MV-4-11 (cell line): ENCODE measurements around the gene LRRC71.
A peak's percentile ranks its signal among the peaks of the same experiment; 100 is the strongest.

Source experiments
- DNase-seq: peaks from one replicate; lab custom pipeline; 2025; lab: John Stamatoyannopoulos, UW

The LRRC71 gene

GRCh38 chr1:156920233-156921052, at the start of gene LRRC71:
TSS of gene LRRC71 (plus strand) at chr1:156920632. CDS start at chr1:156920804, 172 bp downstream.
- DNase-seq, result peak; percentile 22

GRCh38 chr1:156873659-156874058, 46.8 kb upstream of the LRRC71 start:
- DNase-seq, result no peak

GRCh38 chr1:156874142-156874541, 46.3 kb upstream of the LRRC71 start:
- DNase-seq, result no peak

- no peak for DNase-seq
Observed at GRCh38 chr1:156874572-156875340, 45.7 kb upstream of the LRRC71 start.

- no peak for DNase-seq
Observed at GRCh38 chr1:156875341-156875615, 45.2 kb upstream of the LRRC71 start.

GRCh38 chr1:156876281-156876680, 44.2 kb upstream of the LRRC71 start:
- no peak for DNase-seq

GRCh38 chr1:156877433-156878170, 42.8 kb upstream of the LRRC71 start:
- no peak for DNase-seq

DNA sequence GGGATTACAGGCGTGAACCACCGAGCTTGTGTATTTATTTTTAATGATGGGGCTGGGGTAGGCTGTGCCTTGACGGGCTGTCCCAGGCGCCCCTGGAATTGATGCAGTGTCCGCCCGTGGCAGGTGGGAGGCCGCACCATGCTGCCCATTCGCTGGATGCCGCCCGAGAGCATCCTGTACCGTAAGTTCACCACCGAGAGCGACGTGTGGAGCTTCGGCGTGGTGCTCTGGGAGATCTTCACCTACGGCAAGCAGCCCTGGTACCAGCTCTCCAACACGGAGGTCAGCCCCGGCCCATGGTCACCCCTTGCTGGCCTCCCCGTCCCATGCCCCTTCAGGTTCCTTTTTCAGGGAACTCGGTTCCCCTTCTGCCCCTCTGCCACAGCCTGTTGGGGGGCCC, 40.6 kb upstream of the LRRC71 start:
- DNase-seq, result no peak

DNA sequence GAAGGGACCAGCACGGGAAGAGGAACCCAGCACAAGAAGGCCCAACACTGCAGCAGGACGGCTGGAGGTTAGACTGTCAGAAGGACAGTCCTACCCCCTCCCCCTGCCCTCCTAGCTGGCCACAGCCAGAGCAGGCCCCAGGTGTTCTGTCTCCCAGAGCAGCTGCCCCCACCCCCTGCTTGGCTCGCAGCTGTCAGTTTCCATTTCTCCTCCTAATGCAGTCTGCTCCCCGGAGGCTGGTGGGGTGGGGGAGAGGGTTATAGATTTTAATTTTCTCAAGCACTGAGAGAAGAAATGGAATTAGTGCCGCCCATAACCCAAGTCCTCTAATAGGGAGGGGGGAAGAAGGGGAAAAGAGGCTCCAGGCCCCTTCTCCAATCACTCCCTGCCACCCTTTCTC, 40.0 kb upstream of the LRRC71 start:
- no peak for DNase-seq

- no peak for DNase-seq
Observed at GRCh38 chr1:156881101-156881500, 39.3 kb upstream of the LRRC71 start.

DNA sequence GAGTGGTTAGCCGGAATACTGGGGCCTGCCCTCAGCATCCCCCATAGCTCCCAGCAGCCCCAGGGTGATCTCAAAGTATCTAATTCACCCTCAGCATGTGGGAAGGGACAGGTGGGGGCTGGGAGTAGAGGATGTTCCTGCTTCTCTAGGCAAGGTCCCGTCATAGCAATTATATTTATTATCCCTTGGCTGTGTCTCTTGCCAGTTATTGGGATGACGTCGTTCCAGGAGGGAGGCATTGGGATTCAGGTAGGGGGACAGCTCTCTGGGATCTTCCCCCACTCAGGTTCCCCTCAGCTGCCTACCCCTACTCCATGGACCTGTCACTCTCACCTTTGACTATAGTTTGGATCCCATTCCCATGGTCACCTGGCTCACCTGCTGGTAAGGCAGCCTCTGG, 38.8 kb upstream of the LRRC71 start:
- DNase-seq, result no peak

DNA sequence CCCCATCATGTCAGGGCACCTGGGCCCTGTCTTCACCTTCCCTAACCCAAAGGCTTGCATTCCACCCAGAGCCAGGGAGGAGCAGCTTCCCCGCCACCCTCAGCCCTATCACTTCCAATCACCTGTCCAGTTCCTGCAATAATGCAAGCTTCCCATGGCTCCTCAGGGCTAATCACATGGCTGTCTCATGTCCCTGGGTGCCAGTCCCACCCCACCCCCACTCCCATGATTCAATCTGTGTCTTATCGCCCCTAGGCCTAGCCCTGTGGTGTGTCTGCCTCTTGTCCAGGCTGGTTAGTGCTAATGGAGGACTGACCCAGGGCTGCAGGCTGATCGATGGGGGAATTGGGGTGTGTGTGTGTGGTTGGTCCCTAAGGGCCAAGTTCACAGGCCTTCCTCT, 37.9 kb upstream of the LRRC71 start:
- no peak for DNase-seq

- DNase-seq, result no peak
Observed at GRCh38 chr1:156883919-156884318, 36.5 kb upstream of the LRRC71 start.

GRCh38 chr1:156884560-156885184, 35.8 kb upstream of the LRRC71 start:
- DNase-seq, result no peak

DNA sequence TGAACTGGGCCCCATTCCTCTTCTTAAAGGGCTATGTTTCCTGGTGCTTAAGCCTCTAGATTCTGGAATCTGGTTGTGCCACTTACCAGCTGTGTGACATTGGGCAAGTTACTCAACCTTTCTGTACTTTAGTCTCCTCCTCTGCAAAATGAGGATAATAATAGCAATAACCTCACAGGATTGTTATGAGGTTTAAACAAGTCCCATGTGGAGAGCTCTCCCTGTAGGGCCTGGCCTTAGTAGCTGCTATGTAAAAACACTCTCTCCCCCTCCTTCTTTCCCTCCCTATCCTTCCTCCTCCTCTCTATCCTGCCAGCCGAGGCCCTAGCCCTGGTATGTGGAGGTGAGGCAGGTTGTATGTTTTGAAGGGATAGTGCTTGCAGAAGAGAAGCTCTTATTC, 35.1 kb upstream of the LRRC71 start:
- no peak for DNase-seq

- no peak for DNase-seq
Observed at GRCh38 chr1:156885880-156886355, 34.5 kb upstream of the LRRC71 start.

GRCh38 chr1:156886583-156887281, 33.7 kb upstream of the LRRC71 start:
- no peak for DNase-seq

GRCh38 chr1:156887317-156887716, 33.1 kb upstream of the LRRC71 start:
- DNase-seq, result no peak

DNA sequence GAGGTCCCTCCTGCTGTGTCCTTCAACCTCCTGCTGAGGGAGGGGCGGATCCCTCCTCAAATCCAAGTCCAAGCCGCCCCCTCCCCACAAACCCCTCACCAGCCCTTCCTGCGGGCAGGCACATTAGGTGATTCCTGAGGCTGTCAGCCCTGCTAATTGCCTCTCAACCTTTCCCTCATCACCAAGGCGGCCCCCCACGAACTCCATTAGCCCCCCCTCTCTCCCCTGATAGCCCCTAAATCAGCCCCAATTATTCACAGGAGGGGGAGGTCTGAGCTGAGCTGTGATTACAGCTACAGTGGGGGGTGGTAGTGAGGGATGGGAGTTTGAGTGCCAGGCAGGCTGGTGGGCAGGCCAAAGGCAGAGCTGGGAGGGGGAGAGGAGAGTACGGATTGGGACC, 32.7 kb upstream of the LRRC71 start:
- DNase-seq, result no peak

- peak; percentile 58 for DNase-seq
Observed at GRCh38 chr1:156889802-156890580, 30.4 kb upstream of the LRRC71 start.
